ENCODE results near the gene ATP2A1. TPM values are rescaled to one million over a fixed set of nuclear protein-coding genes. Genes with fewer than 3 reads are reported as not detected.
A peak's percentile ranks its signal among the peaks of the same experiment; 100 is the strongest.

Gene ATP2A1
- total and polyA plus RNA-seq, 2 of the 8 experiments (the other 6 are each of a cell fraction or from before 2014, with no cell fraction given): 1.7 to 2.4 TPM

DNA sequence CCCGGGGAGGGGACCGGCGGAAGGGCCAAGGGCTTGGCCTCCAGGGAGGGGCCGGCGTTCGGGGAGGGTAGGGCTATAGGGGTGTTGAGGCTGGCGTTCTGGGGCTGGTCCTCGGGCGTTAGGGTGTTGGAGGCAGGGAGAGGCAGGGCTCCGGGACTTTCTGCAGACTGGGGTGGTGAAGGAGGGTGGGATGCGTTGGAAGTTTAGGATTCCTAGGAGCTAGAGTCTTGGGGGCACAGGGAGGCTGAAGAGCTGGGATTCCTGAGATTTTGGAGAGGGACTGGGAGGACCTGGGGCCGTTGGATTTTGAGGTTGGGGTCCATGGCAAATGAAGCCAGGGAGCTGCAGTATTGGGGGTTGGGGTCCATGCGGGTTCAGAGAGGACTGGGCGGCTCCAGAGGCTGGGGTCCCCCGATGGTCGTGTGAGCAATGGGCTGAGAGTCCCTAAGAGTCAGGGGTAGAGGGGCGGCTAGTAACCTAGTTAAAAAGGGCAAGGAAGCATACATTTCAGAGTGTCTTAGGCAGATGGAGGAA is 73.2 kb downstream of the ATP2A1 start:
- DNase-seq (ENCODE audit: low read depth in 1 of 2, low spot score in 2 of 2) (no peak), FAIRE-seq (no peak)
- TF ChIP-seq KDM5A (IDR thresholded peaks at IDR 0.05; ENCODE audit: low read length): no peak
- peak; percentile 14 for TF ChIP-seq ASH2L (IDR thresholded peaks at IDR 0.05; ENCODE audit: low read length)
- Histone ChIP-seq H3K79me2 (ENCODE audit: control insufficient read depth in 1 of 2, insufficient read depth in 2 of 2, low read length in 2 of 2) (peaks cover 3 to 16% of the 10 kb centered on the region in 2 experiments; a peak in 3 of 4 replicates), H3K23me2 (ENCODE audit: low read depth, low read length) (no peaks in the 10 kb centered on the region; the same call in 1 of the 2 replicates), H3K18ac (ENCODE audit: extremely low read depth, low read length) (no peak overlapping the region), H3K36me3 (ENCODE audit: control insufficient read depth in 2 of 4, insufficient read depth in 4 of 4, low read length in 3 of 4) (peaks cover 16 to 36% (median 28%) of the 10 kb centered on the region in 4 experiments), H2BK120ac (replicated peaks; ENCODE audit: low read depth, low read length) (no peak overlapping the region), H3K4me2 (ENCODE audit: insufficient read depth in 1 of 2, low read depth in 2 of 2, low read length in 2 of 2) (peak overlapping the region; percentile 71 to 76), H2AK5ac (ENCODE audit: low read depth, low read length) (no peak overlapping the region), H2BK15ac (ENCODE audit: low read length) (no peak overlapping the region), H2BK20ac (ENCODE audit: low read length) (no peak overlapping the region), H3K56ac (replicated peaks; ENCODE audit: insufficient read length, low read depth, low read length) (peak overlapping the region; percentile 74), H4K20me1 (replicated peaks in 1 of 2; ENCODE audit: control insufficient read depth in 1 of 2, insufficient read depth in 2 of 2, low read length in 2 of 2) (peaks cover 0 to 2% of the 10 kb centered on the region in 2 experiments), H3K9ac (replicated peaks in 1 of 4; ENCODE audit: extremely low read depth in 1 of 4, low read depth in 3 of 4, low read length in 3 of 4) (peak overlapping the region; percentile 66 to 89 (median 77)), H2BK12ac (ENCODE audit: low read depth, low read length) (no peak overlapping the region), H3K23ac (ENCODE audit: insufficient read length) (no peak overlapping the region), H4K5ac (ENCODE audit: insufficient read length, low read depth, low read length) (no peak overlapping the region), H3K27ac (ENCODE audit: low read depth, low read length) (no peak overlapping the region), H4K8ac (ENCODE audit: extremely low read depth, insufficient read depth, low read length) (peak overlapping the region; percentile 87), H3K9me3 (ENCODE audit: insufficient read depth in 2 of 2, low read depth in 1 of 2, low read length in 1 of 2) (no peaks in the 10 kb centered on the region), H3K4me1 (replicated peaks in 1 of 4; ENCODE audit: control insufficient read depth in 3 of 4, insufficient read depth in 4 of 4, low read length in 3 of 4) (peaks cover 0 to 6% (median 0%) of the 10 kb centered on the region in 4 experiments; a peak in 1 of 7 replicates), H3K14ac (ENCODE audit: insufficient read length) (no peak overlapping the region), H3K4ac (replicated peaks; ENCODE audit: insufficient read length, low read depth, low read length) (no peak overlapping the region), H3K27me3 (replicated peaks in 1 of 4; ENCODE audit: control insufficient read depth in 3 of 4, extremely low read depth in 1 of 4, insufficient read depth in 3 of 4, low read length in 3 of 4) (no peaks in the 10 kb centered on the region), H3K4me3 (ENCODE audit: extremely low read depth in 1 of 4, insufficient read depth in 2 of 4, low read depth in 3 of 4, low read length in 4 of 4) (peak overlapping the region; percentile 76 to 98 (median 77)), H3K79me1 (ENCODE audit: low read depth, low read length) (peaks cover 9% of the 10 kb centered on the region), H2BK5ac (ENCODE audit: low read depth, low read length) (no peak overlapping the region), H2AFZ (ENCODE audit: low read length) (no peak overlapping the region), H4K91ac (replicated peaks; ENCODE audit: insufficient read length, low read length) (no peak overlapping the region)
- POLR2A ChIA-PET (ENCODE audit: partially characterized antibody): interaction anchor here (0.8 to 2.6 kb wide), 9 partner anchors 9 to 128 kb away, joined by 3 to 13 read pairs (median 4); partner anchors contain the start of genes SH2B1 and SPNS1
- 6% methylated on average over 17 of the region's 17 CpGs; no CpG with 5 or more reads in 1 of the 2 experiments for WGBS, 2 experiments (ENCODE audit: extremely low coverage in 1 of 2, insufficient coverage in 1 of 2, insufficient read length in 1 of 2, insufficient replicate concordance in 2 of 2, low coverage in 1 of 2, low lambda C conversion rate in 2 of 2, missing lambda C conversion rate in 1 of 2)
- CTCF ChIA-PET (ENCODE audit: partially characterized antibody): interaction anchor here (1.3 to 3.0 kb wide), 3 partner anchors 22 to 105 kb away, joined by 3 to 10 read pairs (median 5); no protein-coding TSS in a partner anchor

Small RNA genes within 50 kb of the gene (microRNA-seq; reads per million reads assigned to microRNA genes)
- gene MIR4721 (ENCODE audit: borderline microRNAs expressed in 2 of 2, borderline number of aligned reads in 2 of 2, borderline replicate concordance in 1 of 2): 0 reads per million in 2 experiments

Small RNA genes within 50 kb of the gene (small RNA-seq; reads per million reads assigned to genes)
- gene RF00416 (ENCODE audit: insufficient read depth): not detected

Other genes with a start within 250 kb of the ATP2A1 start
- gene NPIPB8, start 240.4 kb upstream of the ATP2A1 start, total RNA-seq (2021; fragmentation: NEBNext Ultra II Directional; extraction: Animal tissue kit (Norgen Biotek cat#: 25700)): not detected in 2 replicates
- 0.05 and 0.09 TPM in 2 replicates for gene NPIPB8, start 240.4 kb upstream of the ATP2A1 start, polyA plus RNA-seq (2011; rRNA removed)
- 1,250 and 1,276 TPM in 2 replicates for gene EIF3C, start 167.0 kb upstream of the ATP2A1 start, total RNA-seq (2021; fragmentation: NEBNext Ultra II Directional; extraction: Animal tissue kit (Norgen Biotek cat#: 25700))
- gene EIF3C, start 167.0 kb upstream of the ATP2A1 start, polyA plus RNA-seq (2011; rRNA removed): 672 and 1,053 TPM in 2 replicates
- gene NPIPB9, start 126.7 kb upstream of the ATP2A1 start, total RNA-seq (2021; fragmentation: NEBNext Ultra II Directional; extraction: Animal tissue kit (Norgen Biotek cat#: 25700)): 0.96 and 2.4 TPM in 2 replicates
- gene NPIPB9, start 126.7 kb upstream of the ATP2A1 start, polyA plus RNA-seq (2011; rRNA removed): 0.41 and 0.42 TPM in 2 replicates
- 218 and 227 TPM in 2 replicates for gene ATXN2L, start 55.5 kb upstream of the ATP2A1 start, total RNA-seq (2021; fragmentation: NEBNext Ultra II Directional; extraction: Animal tissue kit (Norgen Biotek cat#: 25700))
- 79.1 and 131 TPM in 2 replicates for gene ATXN2L, start 55.5 kb upstream of the ATP2A1 start, polyA plus RNA-seq (2011; rRNA removed)
- gene TUFM, start 32.1 kb upstream of the ATP2A1 start, total RNA-seq (2021; fragmentation: NEBNext Ultra II Directional; extraction: Animal tissue kit (Norgen Biotek cat#: 25700)): 243 and 249 TPM in 2 replicates
- gene TUFM, start 32.1 kb upstream of the ATP2A1 start, polyA plus RNA-seq (2011; rRNA removed): 216 and 283 TPM in 2 replicates
- gene SH2B1, start 14.6 kb upstream of the ATP2A1 start, total RNA-seq (2021; fragmentation: NEBNext Ultra II Directional; extraction: Animal tissue kit (Norgen Biotek cat#: 25700)): 38.5 and 39.7 TPM in 2 replicates
- 32.0 and 57.5 TPM in 2 replicates for gene SH2B1, start 14.6 kb upstream of the ATP2A1 start, polyA plus RNA-seq (2011; rRNA removed)
- 13.3 and 14.9 TPM in 2 replicates for gene RABEP2, start 46.8 kb downstream of the ATP2A1 start, total RNA-seq (2021; fragmentation: NEBNext Ultra II Directional; extraction: Animal tissue kit (Norgen Biotek cat#: 25700))
- gene RABEP2, start 46.8 kb downstream of the ATP2A1 start, polyA plus RNA-seq (2011; rRNA removed): 10.4 and 13.2 TPM in 2 replicates
- gene CD19, start 53.5 kb downstream of the ATP2A1 start, total RNA-seq (2021; fragmentation: NEBNext Ultra II Directional; extraction: Animal tissue kit (Norgen Biotek cat#: 25700)): 0.21 and 0.65 TPM in 2 replicates
- 0.57 and 2.3 TPM in 2 replicates for gene CD19, start 53.5 kb downstream of the ATP2A1 start, polyA plus RNA-seq (2011; rRNA removed)
- 54.4 and 56.0 TPM in 2 replicates for gene NFATC2IP, start 72.4 kb downstream of the ATP2A1 start, total RNA-seq (2021; fragmentation: NEBNext Ultra II Directional; extraction: Animal tissue kit (Norgen Biotek cat#: 25700))
- gene NFATC2IP, start 72.4 kb downstream of the ATP2A1 start, polyA plus RNA-seq (2011; rRNA removed): 71.5 and 73.3 TPM in 2 replicates
- gene SPNS1, start 96.3 kb downstream of the ATP2A1 start, total RNA-seq (2021; fragmentation: NEBNext Ultra II Directional; extraction: Animal tissue kit (Norgen Biotek cat#: 25700)): 48.8 and 49.7 TPM in 2 replicates
- 66.9 and 124 TPM in 2 replicates for gene SPNS1, start 96.3 kb downstream of the ATP2A1 start, polyA plus RNA-seq (2011; rRNA removed)
- 2.7 and 3.0 TPM in 2 replicates for gene LAT, start 106.6 kb downstream of the ATP2A1 start, total RNA-seq (2021; fragmentation: NEBNext Ultra II Directional; extraction: Animal tissue kit (Norgen Biotek cat#: 25700))
- gene LAT, start 106.6 kb downstream of the ATP2A1 start, polyA plus RNA-seq (2011; rRNA removed): 3.4 and 6.9 TPM in 2 replicates

Data from H1 (cell line).